HG03571 (cell line): ENCODE measurements around the gene NEURL2.
A peak's percentile ranks its signal among the peaks of the same experiment; 100 is the strongest.

Source experiments
- ATAC-seq: cut with Tn5 transposase; IDR thresholded peaks from one replicate; pipeline ENCODE4 v1.9.1; 2021; ENCODE audit not compliant: unreplicated experiment

The NEURL2 gene

GRCh38 chr20:45920462-45921336 is 29.7 kb upstream of the NEURL2 start:
- ATAC-seq: no peak

- ATAC-seq: no peak
Observed at GRCh38 chr20:45919542-45920399, 28.8 kb upstream of the NEURL2 start.

- no peak for ATAC-seq
Observed at GRCh38 chr20:45918779-45919537, 27.9 kb upstream of the NEURL2 start.

GRCh38 chr20:45918182-45918737 is 27.3 kb upstream of the NEURL2 start:
- no peak for ATAC-seq

- no peak for ATAC-seq
Observed at GRCh38 chr20:45917790-45918141, 26.8 kb upstream of the NEURL2 start.

- no peak for ATAC-seq
Observed at GRCh38 chr20:45913116-45913515, 22.1 kb upstream of the NEURL2 start.

- no peak for ATAC-seq
Observed at GRCh38 chr20:45912344-45912682, 21.3 kb upstream of the NEURL2 start.

- ATAC-seq: no peak
Observed at GRCh38 chr20:45911486-45912343, 20.7 kb upstream of the NEURL2 start, which contains the start of gene PLTP. Gene PLTP (minus strand): TSS chr20:45912155. CDS start chr20:45911452, 703 bp downstream.

- peak; percentile 91 for ATAC-seq
Observed at GRCh38 chr20:45910670-45911485, 19.9 kb upstream of the NEURL2 start.

- ATAC-seq: no peak
Observed at GRCh38 chr20:45909817-45910669, 19.0 kb upstream of the NEURL2 start.

- ATAC-seq: no peak
Observed at GRCh38 chr20:45909336-45909808, 18.4 kb upstream of the NEURL2 start.

- no peak for ATAC-seq
Observed at GRCh38 chr20:45908084-45908483, 17.1 kb upstream of the NEURL2 start.

- no peak for ATAC-seq
Observed at GRCh38 chr20:45907219-45907948, 16.4 kb upstream of the NEURL2 start.

- no peak for ATAC-seq
Observed at GRCh38 chr20:45905505-45906079, 14.6 kb upstream of the NEURL2 start.

- no peak for ATAC-seq
Observed at GRCh38 chr20:45904583-45905504, 13.8 kb upstream of the NEURL2 start.

- ATAC-seq: no peak
Observed at GRCh38 chr20:45902199-45902701, 11.2 kb upstream of the NEURL2 start.
